ENCODE data around the gene KHDRBS2.

DNA sequence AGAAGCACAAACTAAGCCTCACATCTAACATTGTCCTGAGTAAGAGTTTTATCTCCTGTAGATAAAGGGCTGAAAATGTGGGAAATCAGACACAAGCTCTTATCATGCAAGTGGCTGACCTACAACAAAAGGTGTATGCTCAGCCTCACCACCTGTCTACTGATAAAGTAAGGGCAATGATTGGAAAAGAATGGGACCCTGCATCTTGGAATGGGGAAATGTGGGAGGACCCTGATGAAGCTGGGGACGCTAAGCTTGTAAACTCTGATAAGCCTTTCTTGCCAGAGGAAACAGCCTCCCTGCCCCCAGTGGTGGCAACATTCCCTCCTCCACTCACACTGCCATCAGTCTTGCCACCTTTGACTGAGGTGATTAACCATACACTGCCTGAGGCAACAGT, 166.6 kb downstream of the KHDRBS2 start:
- no peak for TF ChIP-seq CTCF (conservative IDR thresholded peaks at IDR 0.05; ENCODE audit: low read depth in 2 of 2)
- no peak for TF ChIP-seq NANOG (IDR thresholded peaks at IDR 0.05; ENCODE audit: borderline replicate concordance)
- TF ChIP-seq, protein P1, sequence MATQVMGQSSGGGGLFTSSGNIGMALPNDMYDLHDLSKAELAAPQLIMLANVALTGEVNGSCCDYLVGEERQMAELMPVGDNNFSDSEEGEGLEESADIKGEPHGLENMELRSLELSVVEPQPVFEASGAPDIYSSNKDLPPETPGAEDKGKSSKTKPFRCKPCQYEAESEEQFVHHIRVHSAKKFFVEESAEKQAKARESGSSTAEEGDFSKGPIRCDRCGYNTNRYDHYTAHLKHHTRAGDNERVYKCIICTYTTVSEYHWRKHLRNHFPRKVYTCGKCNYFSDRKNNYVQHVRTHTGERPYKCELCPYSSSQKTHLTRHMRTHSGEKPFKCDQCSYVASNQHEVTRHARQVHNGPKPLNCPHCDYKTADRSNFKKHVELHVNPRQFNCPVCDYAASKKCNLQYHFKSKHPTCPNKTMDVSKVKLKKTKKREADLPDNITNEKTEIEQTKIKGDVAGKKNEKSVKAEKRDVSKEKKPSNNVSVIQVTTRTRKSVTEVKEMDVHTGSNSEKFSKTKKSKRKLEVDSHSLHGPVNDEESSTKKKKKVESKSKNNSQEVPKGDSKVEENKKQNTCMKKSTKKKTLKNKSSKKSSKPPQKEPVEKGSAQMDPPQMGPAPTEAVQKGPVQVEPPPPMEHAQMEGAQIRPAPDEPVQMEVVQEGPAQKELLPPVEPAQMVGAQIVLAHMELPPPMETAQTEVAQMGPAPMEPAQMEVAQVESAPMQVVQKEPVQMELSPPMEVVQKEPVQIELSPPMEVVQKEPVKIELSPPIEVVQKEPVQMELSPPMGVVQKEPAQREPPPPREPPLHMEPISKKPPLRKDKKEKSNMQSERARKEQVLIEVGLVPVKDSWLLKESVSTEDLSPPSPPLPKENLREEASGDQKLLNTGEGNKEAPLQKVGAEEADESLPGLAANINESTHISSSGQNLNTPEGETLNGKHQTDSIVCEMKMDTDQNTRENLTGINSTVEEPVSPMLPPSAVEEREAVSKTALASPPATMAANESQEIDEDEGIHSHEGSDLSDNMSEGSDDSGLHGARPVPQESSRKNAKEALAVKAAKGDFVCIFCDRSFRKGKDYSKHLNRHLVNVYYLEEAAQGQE (IDR thresholded peaks at IDR 0.05; ENCODE audit: unreplicated experiment), result no peak
- TF ChIP-seq EZH2 (IDR thresholded peaks at IDR 0.05; ENCODE audit: low read depth, unreplicated experiment), result no peak
- TF ChIP-seq POLR2AphosphoS5 (IDR thresholded peaks at IDR 0.05; ENCODE audit: low read depth), result no peak
- TF ChIP-seq CREB1 (CRISPR knock-in tag; IDR thresholded peaks at IDR 0.05; ENCODE audit: low read depth), result no peak
- no peak for TF ChIP-seq EZH2phosphoT487 (IDR thresholded peaks at IDR 0.05; ENCODE audit: unreplicated experiment)
- TF ChIP-seq JUNB (IDR thresholded peaks at IDR 0.05; ENCODE audit: unreplicated experiment), result no peak
- TF ChIP-seq ZNF331 (CRISPR knock-in tag; IDR thresholded peaks at IDR 0.05; ENCODE audit: low read depth), result no peak
- TF ChIP-seq ZNF114 (CRISPR knock-in tag; IDR thresholded peaks at IDR 0.05), result no peak
- no peak for TF ChIP-seq ETS1 (IDR thresholded peaks at IDR 0.05)

Data from GM23338 (cell line).